Loucy (cell line): Measurements from ENCODE around the gene PCED1B.

ENCODE experiments used
- CTCF ChIP-seq: fragments of 200-600 bp; sonication (generic); conservative IDR thresholded peaks from 2 replicates; pipeline ENCODE4 v1.5.1; 2014; ENCODE audit warnings: mild to moderate bottlenecking, antibody characterized with exemption, low read length
- EZH2phosphoT487 ChIP-seq: fragments of 200-600 bp; IDR thresholded peaks from 2 replicates; pipeline ENCODE4 v1.6.1; 2018; ENCODE audit warnings: antibody characterized with exemption, mild to moderate bottlenecking, moderate library complexity, borderline replicate concordance

DNA sequence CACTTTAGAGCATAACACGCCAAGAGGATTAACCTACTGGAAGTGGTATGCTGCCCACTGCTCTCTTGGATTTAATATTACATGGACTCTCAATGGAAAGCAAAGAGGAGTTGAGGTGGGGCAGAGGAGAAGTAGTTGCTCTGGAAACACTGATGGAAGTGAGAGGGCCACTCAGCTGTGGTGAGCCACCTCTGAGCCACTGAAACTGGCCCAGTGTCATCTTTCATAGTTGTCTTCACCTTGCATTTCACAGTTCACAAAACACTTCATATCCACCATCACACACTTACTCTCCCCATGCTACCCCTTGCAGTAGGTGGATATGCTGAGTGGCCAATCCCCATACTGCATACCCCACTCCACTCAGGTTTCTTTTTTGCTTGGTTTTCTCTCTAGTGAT is 12.2 kb upstream of the PCED1B start:
- TF ChIP-seq CTCF (no peak), EZH2phosphoT487 (no peak)
